ENCODE data around the gene DGKZ.
"Not testable (repeated sequence)": the region's sequence is repeated elsewhere in the genome, so short reads cannot be mapped to it uniquely, and the experiment has no call there.

DGKZ gene

GRCh38 chr11:46367244-46367915, 20.1 kb downstream of the DGKZ start:
- no peak overlapping the region for H3K4me3 ChIP-seq (ENCODE audit: low read depth, low read length)
- TF ChIP-seq MYC (IDR thresholded peaks at IDR 0.05; ENCODE audit: low read depth, low read length) (0 out of 2 replicates have a peak, but pooled peaks have one; percentile 34), POLR2A (IDR thresholded peaks at IDR 0.05; ENCODE audit: extremely low read depth, insufficient read length) (no peak), CTCF (IDR thresholded peaks at IDR 0.05; ENCODE audit: low read depth, low read length) (peak; percentile 59), MAX (IDR thresholded peaks at IDR 0.05; ENCODE audit: low read depth, low read length) (peak; percentile 45; the same call in 1 of the 2 replicates)
- DNase-seq (ENCODE audit: low read depth), result peak; percentile 74

- no peak overlapping the region for H3K4me3 ChIP-seq (ENCODE audit: low read depth, low read length)
- DNase-seq (ENCODE audit: low read depth), result no peak
- no peak for TF ChIP-seq POLR2A (IDR thresholded peaks at IDR 0.05; ENCODE audit: extremely low read depth, insufficient read length)
- no peak for TF ChIP-seq MYC (IDR thresholded peaks at IDR 0.05; ENCODE audit: low read depth, low read length)
- TF ChIP-seq MAX (IDR thresholded peaks at IDR 0.05; ENCODE audit: low read depth, low read length), result no peak
- TF ChIP-seq CTCF (IDR thresholded peaks at IDR 0.05; ENCODE audit: low read depth, low read length), result no peak
Measured at GRCh38 chr11:46367916-46368267, 20.6 kb downstream of the DGKZ start.

GRCh38 chr11:46369458-46370152, 22.3 kb downstream of the DGKZ start:
- DNase-seq (ENCODE audit: low read depth), result peak; percentile 73
- no peak for TF ChIP-seq MYC (IDR thresholded peaks at IDR 0.05; ENCODE audit: low read depth, low read length)
- no peak for TF ChIP-seq POLR2A (IDR thresholded peaks at IDR 0.05; ENCODE audit: extremely low read depth, insufficient read length)
- peak; percentile 54; the same call in 1 of the 2 replicates for TF ChIP-seq MAX (IDR thresholded peaks at IDR 0.05; ENCODE audit: low read depth, low read length)
- TF ChIP-seq CTCF (IDR thresholded peaks at IDR 0.05; ENCODE audit: low read depth, low read length), result peak; percentile 86
- H3K4me3 ChIP-seq (ENCODE audit: low read depth, low read length), result no peak overlapping the region

GRCh38 chr11:46370253-46370652, 23.0 kb downstream of the DGKZ start:
- H3K4me3 ChIP-seq (ENCODE audit: low read depth, low read length), result no peak overlapping the region
- TF ChIP-seq MAX (IDR thresholded peaks at IDR 0.05; ENCODE audit: low read depth, low read length) (no peak), POLR2A (IDR thresholded peaks at IDR 0.05; ENCODE audit: extremely low read depth, insufficient read length) (no peak), MYC (IDR thresholded peaks at IDR 0.05; ENCODE audit: low read depth, low read length) (no peak), CTCF (IDR thresholded peaks at IDR 0.05; ENCODE audit: low read depth, low read length) (no peak)
- no peak for DNase-seq (ENCODE audit: low read depth)

- not testable (repeated sequence) for DNase-seq (ENCODE audit: low read depth)
Measured at GRCh38 chr11:46371262-46371661, 24.0 kb downstream of the DGKZ start.

GRCh38 chr11:46372086-46372485, 24.8 kb downstream of the DGKZ start:
- TF ChIP-seq MYC (IDR thresholded peaks at IDR 0.05; ENCODE audit: low read depth, low read length), result no peak
- no peak for TF ChIP-seq MAX (IDR thresholded peaks at IDR 0.05; ENCODE audit: low read depth, low read length)
- TF ChIP-seq CTCF (IDR thresholded peaks at IDR 0.05; ENCODE audit: low read depth, low read length), result no peak
- no peak for TF ChIP-seq POLR2A (IDR thresholded peaks at IDR 0.05; ENCODE audit: extremely low read depth, insufficient read length)
- no peak overlapping the region for H3K4me3 ChIP-seq (ENCODE audit: low read depth, low read length)
- DNase-seq (ENCODE audit: low read depth), result no peak

More at GRCh38 chr11:46371262-46371661, 24.0 kb downstream of the DGKZ start:
- not testable (repeated sequence) for H3K4me3 ChIP-seq (ENCODE audit: low read depth, low read length)

GRCh38 chr11:46372501-46372900, 25.2 kb downstream of the DGKZ start:
- H3K4me3 ChIP-seq (ENCODE audit: low read depth, low read length); DNase-seq (ENCODE audit: low read depth): not testable (repeated sequence)
